ENCODE measurements around the gene EIF2AK3. TPM values are rescaled to one million over a fixed set of nuclear protein-coding genes. Genes with fewer than 3 reads are reported as not detected.

EIF2AK3 gene
- total and polyA plus RNA-seq, 10 of the 15 experiments (the other 5 are each of a cell fraction or from before 2014, with no cell fraction given), result 5.0 to 44.7 (median 22.4) TPM

DNA sequence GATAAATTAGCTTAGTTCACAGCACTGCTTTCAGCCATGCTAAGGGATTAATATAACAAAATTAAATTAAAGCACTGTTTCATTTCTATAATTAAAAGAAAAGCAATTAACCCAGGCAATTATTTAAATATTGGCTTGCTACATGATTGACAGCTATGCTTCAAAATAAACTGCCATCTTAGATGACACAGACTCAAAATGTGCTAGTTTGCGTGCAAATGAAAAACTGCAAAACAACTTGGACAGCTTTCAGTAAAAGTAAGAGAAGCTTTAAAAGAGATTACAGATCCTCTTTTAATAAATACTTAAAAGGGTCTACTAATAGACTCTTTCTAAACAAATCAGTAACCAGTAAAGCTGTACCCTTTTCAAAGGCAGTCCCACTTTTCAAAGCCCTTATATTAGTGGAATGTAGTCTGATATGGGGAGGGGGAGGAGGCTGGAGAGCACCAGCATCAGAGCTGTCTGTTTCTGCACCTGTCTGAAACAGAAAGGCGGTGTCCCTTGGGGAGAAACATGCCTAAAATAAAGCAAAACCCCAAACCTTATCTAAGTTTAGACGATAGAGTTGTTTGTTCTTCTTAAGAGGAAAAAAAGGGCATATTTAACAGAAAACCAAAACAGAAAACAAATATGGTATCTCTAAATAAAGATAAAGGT, 20.8 kb downstream of the EIF2AK3 start (continued):
- TF ChIP-seq, protein P1, sequence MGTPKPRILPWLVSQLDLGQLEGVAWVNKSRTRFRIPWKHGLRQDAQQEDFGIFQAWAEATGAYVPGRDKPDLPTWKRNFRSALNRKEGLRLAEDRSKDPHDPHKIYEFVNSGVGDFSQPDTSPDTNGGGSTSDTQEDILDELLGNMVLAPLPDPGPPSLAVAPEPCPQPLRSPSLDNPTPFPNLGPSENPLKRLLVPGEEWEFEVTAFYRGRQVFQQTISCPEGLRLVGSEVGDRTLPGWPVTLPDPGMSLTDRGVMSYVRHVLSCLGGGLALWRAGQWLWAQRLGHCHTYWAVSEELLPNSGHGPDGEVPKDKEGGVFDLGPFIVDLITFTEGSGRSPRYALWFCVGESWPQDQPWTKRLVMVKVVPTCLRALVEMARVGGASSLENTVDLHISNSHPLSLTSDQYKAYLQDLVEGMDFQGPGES (IDR thresholded peaks at IDR 0.05), result no peak
- TF ChIP-seq ZNF384 (IDR thresholded peaks at IDR 0.05; ENCODE audit: borderline replicate concordance, low read depth, low read length) (peak; percentile 58; the same call in 1 of the 2 replicates), BCL3 (IDR thresholded peaks at IDR 0.05; ENCODE audit: borderline replicate concordance, insufficient read depth, low read depth, low read length, poor library complexity, severe bottlenecking) (peak; percentile 13), SP1 (IDR thresholded peaks at IDR 0.05; ENCODE audit: low read depth, low read length) (peak; percentile 79), YY1 (IDR thresholded peaks at IDR 0.05; ENCODE audit: low read depth, low read length) (peak; percentile 59; the same call in 1 of the 2 replicates), MEF2B (IDR thresholded peaks at IDR 0.05; ENCODE audit: partially characterized antibody, poor library complexity, severe bottlenecking) (peak; percentile 99), IKZF2 (IDR thresholded peaks at IDR 0.05) (peak; percentile 82 to 84; a peak in 3 of 4 replicates), USF1 (IDR thresholded peaks at IDR 0.05; ENCODE audit: borderline replicate concordance, extremely low read length, insufficient read depth, low read depth, low read length) (no peak), NBN (IDR thresholded peaks at IDR 0.05) (peak; percentile 54), POLR2A (IDR thresholded peaks at IDR 0.05; ENCODE audit: low read depth, low read length) (no peak), CEBPZ (IDR thresholded peaks at IDR 0.05; ENCODE audit: low read depth, low read length) (no peak), SIN3A (IDR thresholded peaks at IDR 0.05; ENCODE audit: low read depth, low read length) (no peak), NFYB (IDR thresholded peaks at IDR 0.05; ENCODE audit: insufficient read depth, low read depth, low read length) (no peak), IKZF1 (conservative IDR thresholded peaks at IDR 0.05) (peak; percentile 65), NFYA (IDR thresholded peaks at IDR 0.05; ENCODE audit: borderline replicate concordance, low read depth, low read length) (no peak), MTA3 (IDR thresholded peaks at IDR 0.05; ENCODE audit: borderline replicate concordance, low read length) (peak; percentile 82; the same call in 1 of the 2 replicates), CEBPB (IDR thresholded peaks at IDR 0.05; ENCODE audit: borderline replicate concordance in 1 of 2, low read depth in 2 of 2, low read length in 2 of 2) (peak in 1 of 2 experiments; percentile 93; a peak in 1 of 4 replicates), BACH1 (IDR thresholded peaks at IDR 0.05; ENCODE audit: borderline replicate concordance) (peak; percentile 18; the same call in 1 of the 2 replicates), CBX5 (IDR thresholded peaks at IDR 0.05; ENCODE audit: low read depth) (no peak), SKIL (IDR thresholded peaks at IDR 0.05; ENCODE audit: low read depth, poor library complexity, severe bottlenecking) (peak; percentile 92), ZNF622 (IDR thresholded peaks at IDR 0.05) (no peak)
